B cell (primary cell): ENCODE results near the gene LIN28B. TPM values are rescaled to one million over a fixed set of nuclear protein-coding genes. Genes with fewer than 3 reads are reported as not detected.
A peak's percentile ranks its signal among the peaks of the same experiment; 100 is the strongest.

Experiments used
- ATAC-seq: fragments of 200-7000 bp; cut with Tn5 transposase; one replicate; pipeline ENCODE4 v1.10.0; 2021; ENCODE audit warnings: low read depth, mild to moderate bottlenecking, moderate number of reproducible peaks, moderate library complexity
- CTCF ChIA-PET: fragments of 350-600 bp; sonication (Branson Sonifier 250); formaldehyde crosslinking; loops from one replicate; lab custom pipeline; 2021; ENCODE audit warnings: antibody characterized with exemption, inconsistent platforms; lab: Charles Lee
- POLR2A ChIA-PET: fragments of 350-600 bp; sonication (Branson Sonifier 250); formaldehyde crosslinking; loops from one replicate; lab custom pipeline; 2021; ENCODE audit warnings: antibody characterized with exemption; lab: Charles Lee
- DNase-seq: peaks from one replicate; pipeline ENCODE4 v3.0.0; 2013
- H2AFZ ChIP-seq: 2 replicates; pipeline ENCODE4 v1.6.1; 2012; ENCODE audit warnings: mild to moderate bottlenecking, low read depth, low read length; ENCODE audit not compliant: insufficient read depth, poor library complexity, severe bottlenecking
- H3K27ac ChIP-seq, 2 donors: 1 replicate in 1 of 2; 2 replicates in 1 of 2; pipeline ENCODE4 v1.5.1; 2012 to 2013; ENCODE audit warnings: low read length in 2 of 2, mild to moderate bottlenecking in 2 of 2, moderate library complexity in 1 of 2
- H3K27me3 ChIP-seq, 4 experiments: fragments of 200-600 bp in 1 of 4; sonication (generic) in 1 of 4; replicated peaks in 1 of 4; 1 replicate in 2 of 4; 2 replicates in 2 of 4; pipeline versions ENCODE4 v1.6.1 to v1.7.0; 2013 to 2016; ENCODE audit warnings: low read length in 3 of 4, mild to moderate bottlenecking in 2 of 4, mixed read lengths in 1 of 4, moderate library complexity in 1 of 4; ENCODE audit not compliant: insufficient read depth in 4 of 4, control insufficient read depth in 3 of 4; ENCODE audit errors: control extremely low read depth in 1 of 4
- H3K36me3 ChIP-seq, 2 experiments: replicated peaks in 1 of 2; 1 replicate in 1 of 2; 2 replicates in 1 of 2; pipeline versions ENCODE4 v1.6.1 to v1.7.1; 2013; ENCODE audit warnings: low read length in 1 of 2; ENCODE audit not compliant: insufficient read depth in 2 of 2, control insufficient read depth in 1 of 2; ENCODE audit errors: control extremely low read depth in 1 of 2, extremely low read depth in 1 of 2
- H3K4me1 ChIP-seq, 2 donors: fragments of 200-600 bp in 1 of 2; sonication (generic) in 1 of 2; 1 replicate in 1 of 2; 2 replicates in 1 of 2; pipeline versions ENCODE4 v1.5.1 to v1.6.1; 2013 to 2017; ENCODE audit warnings: low read length in 2 of 2; ENCODE audit not compliant: control insufficient read depth in 2 of 2, insufficient read depth in 2 of 2
- H3K4me2 ChIP-seq: replicated peaks from 2 replicates; pipeline ENCODE3; 2012; ENCODE audit warnings: mild to moderate bottlenecking, low read depth, low read length; ENCODE audit not compliant: poor library complexity, severe bottlenecking
- H3K4me3 ChIP-seq, 5 experiments: fragments of 200-600 bp in 1 of 5; sonication (generic) in 1 of 5; 1 replicate in 3 of 5; 2 replicates in 2 of 5; pipeline versions ENCODE4 v1.5.1 to v1.7.0; 2011 to 2016; ENCODE audit warnings: low read length in 4 of 5, mild to moderate bottlenecking in 4 of 5, low read depth in 2 of 5, control low read depth in 1 of 5, moderate library complexity in 1 of 5; ENCODE audit not compliant: insufficient read depth in 1 of 5; ENCODE audit errors: control extremely low read depth in 1 of 5, extremely low read depth in 1 of 5
- H3K79me2 ChIP-seq: fragments of 200-600 bp; sonication (generic); one replicate; pipeline ENCODE4 v1.6.0; 2016; ENCODE audit warnings: low read length; ENCODE audit not compliant: control insufficient read depth, insufficient read depth
- H3K9ac ChIP-seq: fragments of 200-600 bp; sonication (generic); 2 replicates; pipeline ENCODE4 v1.6.1; 2017; ENCODE audit warnings: mild to moderate bottlenecking, low read length, moderate library complexity
- H3K9me3 ChIP-seq, 3 donors: one replicate each; pipeline versions ENCODE4 v1.6.1 to v1.7.1; 2013; ENCODE audit warnings: low read length in 2 of 3; ENCODE audit not compliant: control insufficient read depth in 2 of 3, insufficient read depth in 1 of 3; ENCODE audit errors: control extremely low read depth in 1 of 3
- H4K20me1 ChIP-seq: 2 replicates; pipeline ENCODE4 v1.6.0; 2012; ENCODE audit warnings: mild to moderate bottlenecking, low read length; ENCODE audit not compliant: insufficient read depth, control insufficient read depth, poor library complexity, severe bottlenecking
- H3K27ac Mint-ChIP-seq: one replicate; pipeline ENCODE4 v1.8.0; 2021; ENCODE audit warnings: mixed read lengths
- H3K27me3 Mint-ChIP-seq: one replicate; pipeline ENCODE4 v1.8.0; 2021; ENCODE audit warnings: mixed read lengths
- H3K4me1 Mint-ChIP-seq: one replicate; pipeline ENCODE4 v1.8.0; 2021; ENCODE audit warnings: mixed read lengths
- H3K4me3 Mint-ChIP-seq: one replicate; pipeline ENCODE4 v1.8.0; 2021; ENCODE audit warnings: mixed read lengths
- H3K9me3 Mint-ChIP-seq: one replicate; pipeline ENCODE4 v1.8.0; 2022; ENCODE audit warnings: mixed read lengths; ENCODE audit not compliant: insufficient read depth
- EZH2 ChIP-seq: IDR thresholded peaks from 2 replicates; pipeline ENCODE4 v1.6.1; 2012; ENCODE audit warnings: borderline replicate concordance, low read depth, mild to moderate bottlenecking, moderate library complexity, low read length; ENCODE audit not compliant: insufficient read depth, poor library complexity, severe bottlenecking
- WGBS: methylation state at CpG from one replicate; pipeline ENCODE4 v1.1.5; 2013; ENCODE audit warnings: missing lambda C conversion rate; ENCODE audit not compliant: insufficient coverage; 5-methylcytosine and 5-hydroxymethylcytosine counted together
- intact Hi-C: fragments of 100-400 bp; cut with micrococcal nuclease; formaldehyde crosslinking; loops from one replicate; pipeline ENCODE4 v1.10.0; 2022
- polyA plus RNA-seq: library from polyadenylated mRNA; depleted of rRNA; stranded (reverse); fragments of >200 nt; gene quantifications from 2 replicates; pipeline ENCODE4 v1.2.3, GENCODE V29; 2012
- total RNA-seq, 2 donors: library from RNA; stranded (reverse); fragments of 120-200 nt in 1 of 2; gene quantifications; 1 replicate in 1 of 2; 2 replicates in 1 of 2; pipeline versions ENCODE4 v1.2.3 to v1.2.4, GENCODE V29; 2013 to 2022
- TF ChIP-seq, protein P1 (sequence below): fragments of 200-600 bp; IDR thresholded peaks from one replicate; pipeline ENCODE4 v1.8.0; 2022; ENCODE audit warnings: antibody characterized with exemption, mild to moderate bottlenecking

LIN28B gene
- total and polyA plus RNA-seq, 2 donors (not counting 1 experiment from before 2014, with no cell fraction given) = not detected

- Histone ChIP-seq H3K4me3 (no peak overlapping the region), H3K4me1 (peaks cover 0 to 16% of the 10 kb centered on the region in 2 donors), H3K36me3 (no peaks in the 10 kb centered on the region), H3K79me2 (no peaks in the 10 kb centered on the region), H3K27me3 (peaks cover 4 to 49% (median 41%) of the 10 kb centered on the region in 4 experiments), H2AFZ (no peak overlapping the region), H3K4me2 (no peak overlapping the region), H4K20me1 (no peaks in the 10 kb centered on the region), H3K9ac (no peak overlapping the region), H3K9me3 (peaks cover 0 to 6% (median 0%) of the 10 kb centered on the region in 3 donors), H3K27ac (no peak overlapping the region)
- DNase-seq = peak; percentile 12
- TF ChIP-seq, protein P1, sequence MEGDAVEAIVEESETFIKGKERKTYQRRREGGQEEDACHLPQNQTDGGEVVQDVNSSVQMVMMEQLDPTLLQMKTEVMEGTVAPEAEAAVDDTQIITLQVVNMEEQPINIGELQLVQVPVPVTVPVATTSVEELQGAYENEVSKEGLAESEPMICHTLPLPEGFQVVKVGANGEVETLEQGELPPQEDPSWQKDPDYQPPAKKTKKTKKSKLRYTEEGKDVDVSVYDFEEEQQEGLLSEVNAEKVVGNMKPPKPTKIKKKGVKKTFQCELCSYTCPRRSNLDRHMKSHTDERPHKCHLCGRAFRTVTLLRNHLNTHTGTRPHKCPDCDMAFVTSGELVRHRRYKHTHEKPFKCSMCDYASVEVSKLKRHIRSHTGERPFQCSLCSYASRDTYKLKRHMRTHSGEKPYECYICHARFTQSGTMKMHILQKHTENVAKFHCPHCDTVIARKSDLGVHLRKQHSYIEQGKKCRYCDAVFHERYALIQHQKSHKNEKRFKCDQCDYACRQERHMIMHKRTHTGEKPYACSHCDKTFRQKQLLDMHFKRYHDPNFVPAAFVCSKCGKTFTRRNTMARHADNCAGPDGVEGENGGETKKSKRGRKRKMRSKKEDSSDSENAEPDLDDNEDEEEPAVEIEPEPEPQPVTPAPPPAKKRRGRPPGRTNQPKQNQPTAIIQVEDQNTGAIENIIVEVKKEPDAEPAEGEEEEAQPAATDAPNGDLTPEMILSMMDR = no peak
- no peak for TF ChIP-seq EZH2
- WGBS = no CpG with 5 or more reads among the region's 19 CpGs
- ATAC-seq = no peak
- intact Hi-C loops = no loop called here
- Mint-ChIP-seq H3K27me3 (peaks cover 60% of the 10 kb centered on the region), H3K4me3 (no peak overlapping the region), H3K9me3 (peaks cover 2% of the 10 kb centered on the region), H3K4me1 (peaks cover 6% of the 10 kb centered on the region), H3K27ac (no peak overlapping the region)
- CTCF ChIA-PET = no interaction called here
- POLR2A ChIA-PET = no interaction called here
These were observed 1.5 kb downstream of the LIN28B start for GRCh38 chr6:104958178-104959025.
